ENCODE results near the gene BCL2. TPM values are rescaled to one million over a fixed set of nuclear protein-coding genes. Genes with fewer than 3 reads are reported as not detected.

Gene BCL2
- total and polyA plus RNA-seq, 9 donors, result 13.7 to 43.9 (median 35.7) TPM

- no peak overlapping the region for H3K27ac ChIP-seq
- H3K4me1 ChIP-seq (ENCODE audit: insufficient read depth), result peaks cover 10% of the 10 kb centered on the region
- intact Hi-C loops (cut with DNase I), result no loop called here
- 50 to 57% (median 52%) methylated on average over 2 of the region's 2 CpGs for WGBS, 3 donors
- no peak overlapping the region for H3K4me3 ChIP-seq
- H3K36me3 ChIP-seq, result no peaks in the 10 kb centered on the region
- no peak for DNase-seq
- no peaks in the 10 kb centered on the region for H3K27me3 ChIP-seq
- TF ChIP-seq POLR2A (IDR thresholded peaks at IDR 0.05) (no peak), EP300 (IDR thresholded peaks at IDR 0.05) (no peak), CTCF (IDR thresholded peaks at IDR 0.05) (no peak)
- H3K9me3 ChIP-seq, result no peaks in the 10 kb centered on the region
These were observed 132.9 kb downstream of the BCL2 start for GRCh38 chr18:63186520-63187222.

GRCh38 chr18:63185984-63186383 is 133.6 kb downstream of the BCL2 start:
- no peak overlapping the region for H3K4me3 ChIP-seq
- no peak overlapping the region for H3K27ac ChIP-seq
- no peaks in the 10 kb centered on the region for H3K27me3 ChIP-seq
- DNase-seq, result no peak
- WGBS, 3 donors, result 66 to 81% (median 74%) methylated on average over 2 of the region's 2 CpGs
- H3K4me1 ChIP-seq (ENCODE audit: insufficient read depth), result peaks cover 10% of the 10 kb centered on the region
- H3K9me3 ChIP-seq, result no peaks in the 10 kb centered on the region
- no peaks in the 10 kb centered on the region for H3K36me3 ChIP-seq
- TF ChIP-seq CTCF (IDR thresholded peaks at IDR 0.05) (no peak), EP300 (IDR thresholded peaks at IDR 0.05) (no peak), POLR2A (IDR thresholded peaks at IDR 0.05) (no peak)
- intact Hi-C loops (cut with DNase I), result no loop called here

GRCh38 chr18:63183952-63184770 is 135.4 kb downstream of the BCL2 start:
- Histone ChIP-seq H3K27me3 (no peaks in the 10 kb centered on the region), H3K4me1 (ENCODE audit: insufficient read depth) (peaks cover 15% of the 10 kb centered on the region), H3K4me3 (no peak overlapping the region), H3K9me3 (no peaks in the 10 kb centered on the region), H3K27ac (no peak overlapping the region), H3K36me3 (no peaks in the 10 kb centered on the region)
- DNase-seq, result no peak
- WGBS, 3 donors, result 75 to 81% (median 79%) methylated on average over 8 of the region's 8 CpGs
- TF ChIP-seq CTCF (IDR thresholded peaks at IDR 0.05) (no peak), POLR2A (IDR thresholded peaks at IDR 0.05) (no peak), EP300 (IDR thresholded peaks at IDR 0.05) (no peak)
- intact Hi-C loops (cut with DNase I), result no loop called here

- intact Hi-C loops (cut with DNase I), result no loop called here
- Histone ChIP-seq H3K27me3 (no peaks in the 10 kb centered on the region), H3K9me3 (no peaks in the 10 kb centered on the region), H3K36me3 (no peaks in the 10 kb centered on the region), H3K27ac (no peak overlapping the region), H3K4me3 (no peak overlapping the region), H3K4me1 (ENCODE audit: insufficient read depth) (peaks cover 17% of the 10 kb centered on the region)
- WGBS, 3 donors, result 86 to 94% (median 90%) methylated on average over 9 of the region's 9 CpGs
- DNase-seq, result no peak
- TF ChIP-seq POLR2A (IDR thresholded peaks at IDR 0.05), result no peak
- no peak for TF ChIP-seq CTCF (IDR thresholded peaks at IDR 0.05)
- TF ChIP-seq EP300 (IDR thresholded peaks at IDR 0.05), result no peak
These were observed 136.2 kb downstream of the BCL2 start for GRCh38 chr18:63183378-63183777.

Measured in ovary (tissue), 9 donors.